ENCODE results near the gene GTSF1L. TPM values are rescaled to one million over a fixed set of nuclear protein-coding genes. Genes with fewer than 3 reads are reported as not detected.

The GTSF1L gene
- polyA plus RNA-seq, 2 of the 4 experiments (the other 2 are of a cell fraction), result not detected

GRCh38 chr20:43751167-43752050 lies 24.6 kb upstream of the GTSF1L start:
- WGBS (ENCODE audit: missing lambda C conversion rate), result 68% methylated on average over 11 of the region's 11 CpGs
- no peak for FAIRE-seq
- no peak overlapping the region for H3K4me3 ChIP-seq
- no peak overlapping the region for H3K4me2 ChIP-seq
- ATAC-seq, result no peak
- no peak for DNase-seq (ENCODE audit: low read depth in 1 of 2, low spot score in 1 of 2)
- H3K4me1 ChIP-seq, result peaks cover 4% of the 10 kb centered on the region; the same call in 2 of the 3 replicates
- ChIA-PET CTCF (interaction anchor here (0.8 to 10.3 kb wide), 22 partner anchors 10 to 385 kb away, joined by 3 to 210 read pairs (median 8); partner anchors contain the start of gene MYBL2), POLR2A (interaction anchor here (0.6 kb wide), 1 partner anchor 320 kb away, joined by 3 read pairs; no protein-coding TSS in a partner anchor)
- no peak overlapping the region for H3K27ac ChIP-seq
- TF ChIP-seq ZNF302 (CRISPR knock-in tag; IDR thresholded peaks at IDR 0.05) (no peak), CHD4 (IDR thresholded peaks at IDR 0.05; ENCODE audit: borderline replicate concordance) (no peak), ATOH8 (CRISPR knock-in tag; IDR thresholded peaks at IDR 0.05; ENCODE audit: low read depth) (no peak), GATA3 (IDR thresholded peaks at IDR 0.05; ENCODE audit: borderline replicate concordance) (no peak), NR3C1 (IDR thresholded peaks at IDR 0.05) (no peak), RCOR1 (IDR thresholded peaks at IDR 0.05; ENCODE audit: low read depth, low read length) (no peak), KDM5A (IDR thresholded peaks at IDR 0.05) (no peak), ZSCAN20 (CRISPR knock-in tag; IDR thresholded peaks at IDR 0.05) (no peak), NFE2L2 (conservative IDR thresholded peaks at IDR 0.05; ENCODE audit: low read length) (no peak), HOXB5 (CRISPR knock-in tag; IDR thresholded peaks at IDR 0.05) (no peak), BHLHE40 (IDR thresholded peaks at IDR 0.05; ENCODE audit: low read depth, low read length) (no peak), ZC3H11A (IDR thresholded peaks at IDR 0.05) (no peak), ESRRA (IDR thresholded peaks at IDR 0.05; ENCODE audit: borderline replicate concordance, low read length) (no peak), CEBPB (IDR thresholded peaks at IDR 0.05) (no peak), FOXS1 (CRISPR knock-in tag; IDR thresholded peaks at IDR 0.05) (no peak), MAX (IDR thresholded peaks at IDR 0.05) (no peak), CBX2 (IDR thresholded peaks at IDR 0.05; ENCODE audit: borderline replicate concordance, low read depth) (no peak), FOSL2 (IDR thresholded peaks at IDR 0.05) (no peak), FOSL2 (CRISPR knock-in tag; IDR thresholded peaks at IDR 0.05) (no peak), POLR2AphosphoS2 (conservative IDR thresholded peaks at IDR 0.05; ENCODE audit: low read length) (no peak)
- no peaks in the 10 kb centered on the region for H3K9me3 ChIP-seq

GRCh38 chr20:43750774-43751166 lies 24.0 kb upstream of the GTSF1L start:
- FAIRE-seq, result no peak
- ChIA-PET CTCF (interaction anchor here (0.8 to 10.3 kb wide), 31 partner anchors 9 to 395 kb away, joined by 3 to 210 read pairs (median 6); partner anchors contain the start of gene MYBL2), POLR2A (interaction anchor here (0.6 kb wide), 1 partner anchor 321 kb away, joined by 3 read pairs; no protein-coding TSS in a partner anchor)
- Histone ChIP-seq H3K9me3 (no peaks in the 10 kb centered on the region), H3K4me2 (no peak overlapping the region), H3K4me3 (no peak overlapping the region), H3K4me1 (peaks cover 7% of the 10 kb centered on the region; the same call in 2 of the 3 replicates), H3K27ac (no peak overlapping the region)
- no peak for ATAC-seq
- no peak for DNase-seq (ENCODE audit: low read depth in 1 of 2, low spot score in 1 of 2)
- TF ChIP-seq HOXB5 (CRISPR knock-in tag; IDR thresholded peaks at IDR 0.05) (no peak), RNF2 (IDR thresholded peaks at IDR 0.05; ENCODE audit: borderline replicate concordance, low read depth) (no peak), EHF (CRISPR knock-in tag; IDR thresholded peaks at IDR 0.05) (no peak), MAFK (IDR thresholded peaks at IDR 0.05; ENCODE audit: partially characterized antibody) (no peak), NFE2L2 (conservative IDR thresholded peaks at IDR 0.05; ENCODE audit: low read length) (no peak), RFX5 (IDR thresholded peaks at IDR 0.05) (no peak), CHD4 (IDR thresholded peaks at IDR 0.05; ENCODE audit: borderline replicate concordance) (no peak), MYC (IDR thresholded peaks at IDR 0.05; ENCODE audit: borderline replicate concordance, low read length) (no peak), POLR2A (IDR thresholded peaks at IDR 0.05; ENCODE audit: low read length) (no peak), HOXA7 (CRISPR knock-in tag; IDR thresholded peaks at IDR 0.05) (no peak), BCL3 (IDR thresholded peaks at IDR 0.05) (no peak), CBX8 (IDR thresholded peaks at IDR 0.05) (no peak), MAX (IDR thresholded peaks at IDR 0.05) (no peak), ELK1 (IDR thresholded peaks at IDR 0.05; ENCODE audit: low read depth, low read length) (no peak), FOXS1 (CRISPR knock-in tag; IDR thresholded peaks at IDR 0.05) (no peak)

Measured in A549 (cell line).